Limb (tissue), 2 donors: Measurements from ENCODE around the gene CYP2C8.
"Not testable (repeated sequence)": the region's sequence is repeated elsewhere in the genome, so short reads cannot be mapped to it uniquely, and the experiment has no call there.

ENCODE experiments used
- DNase-seq, 2 donors: peaks; one replicate each; pipeline ENCODE4 v3.0.0-alpha.2; 2016; ENCODE audit errors: extremely low spot score in 2 of 2

Gene CYP2C8

DNA sequence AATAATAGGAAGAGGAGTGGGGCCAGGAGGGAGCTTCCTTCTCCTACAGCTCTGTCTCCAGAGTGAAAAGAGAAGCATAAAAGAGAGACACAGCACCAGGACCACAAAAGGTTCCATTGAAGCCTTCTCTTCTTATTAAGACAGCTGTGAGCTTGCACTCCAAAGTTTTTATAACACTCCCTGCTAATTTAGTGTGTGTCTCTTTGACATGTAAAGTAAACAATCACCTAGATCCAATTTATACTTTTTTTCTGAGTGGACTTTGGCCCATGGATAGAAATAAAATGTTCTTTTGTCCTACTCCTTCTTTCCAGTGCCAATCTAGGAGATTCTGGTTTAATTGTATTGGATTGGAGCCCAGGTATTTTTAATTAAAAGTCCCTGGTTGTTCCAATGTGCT, at the start of gene CYP2C8:
TSS of gene CYP2C8 (minus strand) at position 212 of the 400 bp plus-strand sequence. CDS start at position 117, 95 bp downstream.
- DNase-seq, result no peak

DNA sequence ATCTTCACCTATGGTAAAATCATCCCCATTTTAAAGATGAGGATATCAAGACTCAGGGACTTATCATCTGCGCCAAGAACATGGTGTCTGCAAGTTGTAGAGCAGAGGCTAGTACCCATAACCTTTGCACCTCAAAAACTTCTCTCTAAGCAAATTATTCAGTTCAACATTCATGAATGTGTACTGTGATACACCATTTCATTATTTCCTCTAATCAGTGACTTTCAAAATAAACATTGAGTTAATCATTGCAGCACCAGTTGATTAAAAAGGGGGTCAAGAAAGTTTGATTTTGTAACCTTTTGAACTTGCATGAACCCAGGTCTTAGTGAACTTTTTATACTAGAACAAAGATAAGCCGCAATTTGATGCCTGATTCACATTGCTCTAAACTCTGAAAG, 47.6 kb upstream of the CYP2C8 start:
- DNase-seq, result no peak

DNA sequence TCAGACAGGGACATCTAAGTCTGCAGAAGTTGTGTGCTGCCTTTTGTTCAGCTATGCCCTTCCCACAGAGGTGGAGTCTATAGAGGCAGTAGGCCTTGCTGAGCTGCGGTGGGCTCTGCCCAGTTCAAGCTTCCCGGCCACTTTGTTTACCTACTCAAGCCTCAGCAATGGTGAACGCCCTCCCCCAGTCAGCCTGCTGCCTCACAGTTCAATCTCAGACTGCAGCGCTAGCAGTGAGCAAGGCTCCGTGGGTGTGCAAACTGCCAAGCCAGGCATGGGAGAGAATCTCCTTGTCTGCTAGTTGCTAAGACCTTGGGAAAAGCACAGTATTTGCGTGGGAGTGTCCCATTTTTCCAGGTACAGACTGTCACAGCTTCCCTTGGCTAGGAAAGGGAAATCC, 41.5 kb upstream of the CYP2C8 start:
- DNase-seq, result not testable (repeated sequence)

DNA sequence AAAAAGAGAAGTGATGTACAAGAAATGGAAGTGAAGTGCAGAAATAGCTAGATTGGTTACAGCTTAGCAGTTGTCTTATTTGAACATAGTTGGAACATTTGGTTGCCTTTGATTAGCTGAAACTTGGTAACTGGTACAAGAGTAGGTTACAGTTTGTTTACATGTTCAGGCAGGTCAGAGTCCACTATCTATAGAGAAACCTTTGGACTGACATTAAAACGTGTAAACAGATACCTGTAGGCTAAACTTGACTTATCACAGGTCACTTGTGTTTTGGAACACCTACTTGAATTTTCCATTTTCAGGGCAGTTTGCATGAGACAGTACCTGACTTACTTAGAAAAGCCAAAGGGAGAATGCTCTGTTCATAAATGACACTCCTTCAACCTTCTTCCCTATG, 28.5 kb upstream of the CYP2C8 start:
- no peak for DNase-seq

DNA sequence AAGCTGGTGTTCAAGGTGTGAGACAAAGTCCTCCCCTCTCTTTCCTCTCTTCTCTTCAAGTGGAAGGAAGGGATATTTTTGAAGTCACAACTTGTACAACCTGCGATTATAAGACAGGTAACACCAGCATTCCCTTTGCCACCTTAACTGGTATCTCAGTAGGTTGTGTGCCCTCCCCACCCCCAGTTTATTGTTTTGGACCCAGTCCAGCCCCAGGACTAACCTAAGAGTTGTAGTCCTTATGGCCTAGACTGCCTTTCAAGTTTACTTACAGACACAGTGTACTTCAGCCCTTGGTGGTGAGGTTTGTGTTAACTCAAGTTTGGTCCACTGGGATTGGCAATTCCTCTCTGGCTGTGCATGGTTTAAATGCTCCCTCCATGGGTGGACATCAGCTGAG, 26.8 kb upstream of the CYP2C8 start:
- no peak for DNase-seq

DNA sequence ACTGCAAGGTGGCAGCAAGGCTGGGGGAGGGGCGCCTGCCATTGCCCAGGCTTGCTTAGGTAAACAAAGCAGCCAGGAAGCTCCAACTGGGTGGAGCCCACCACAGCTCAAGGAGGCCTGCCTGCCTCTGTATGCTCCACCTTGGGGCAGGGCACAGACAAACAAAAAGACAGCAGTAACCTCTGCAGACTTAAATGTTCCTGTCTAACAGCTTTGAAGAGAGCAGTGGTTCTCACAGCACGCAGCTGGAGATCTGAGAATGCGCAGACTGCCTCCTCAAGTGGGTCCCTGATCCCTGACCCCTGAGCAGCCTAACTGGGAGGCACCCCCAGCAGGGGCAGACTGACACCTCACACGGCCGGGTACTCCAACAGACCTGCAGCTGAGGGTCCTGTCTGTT, 10.3 kb upstream of the CYP2C8 start:
- not testable (repeated sequence) for DNase-seq

DNA sequence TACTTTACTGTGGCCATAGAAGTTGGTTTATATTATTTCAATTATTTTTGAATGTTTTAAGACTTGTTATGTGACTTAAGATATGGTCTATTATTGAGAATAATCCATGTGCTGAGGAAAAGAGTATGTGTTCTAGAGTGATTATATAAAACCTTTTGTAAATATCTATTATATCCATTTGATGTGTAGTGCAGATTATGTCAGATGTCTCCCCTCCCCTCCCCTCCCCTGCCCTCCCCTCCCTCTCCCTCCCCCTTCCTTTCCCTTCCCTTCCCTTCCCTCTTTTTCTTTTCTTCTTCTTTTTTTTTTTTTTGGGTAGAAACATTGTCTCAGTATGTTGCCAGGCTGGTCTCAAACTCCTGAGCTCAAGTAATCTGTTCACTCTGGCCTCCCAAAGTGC, 8.3 kb upstream of the CYP2C8 start:
- no peak for DNase-seq

DNA sequence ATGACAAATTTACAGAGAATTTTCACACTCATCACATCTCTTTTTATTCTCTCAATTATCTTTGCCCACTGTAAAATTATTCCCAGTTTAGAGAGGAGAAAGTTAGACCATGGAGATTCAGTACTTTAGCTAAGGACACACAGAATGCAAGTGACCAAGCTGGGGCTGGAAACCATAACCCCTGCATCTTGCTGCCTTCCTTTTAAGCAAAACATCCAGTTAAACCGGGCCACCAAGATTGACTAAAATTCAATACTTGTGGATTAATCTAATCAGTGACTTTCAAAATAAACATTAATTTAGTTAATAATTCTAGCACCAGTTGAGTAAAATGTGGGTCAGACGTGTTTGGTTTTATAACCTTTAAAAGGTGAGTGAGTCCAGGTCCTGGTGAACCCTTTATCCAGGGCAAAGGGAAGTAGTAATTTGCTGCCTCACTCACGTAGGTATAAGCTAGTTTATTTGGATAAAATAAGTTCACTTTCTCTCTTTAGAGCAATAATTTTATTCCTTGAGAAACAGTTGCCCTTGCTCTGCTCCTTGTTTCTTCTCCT, 1.9 kb upstream of the CYP2C8 start:
- DNase-seq, result no peak

DNA sequence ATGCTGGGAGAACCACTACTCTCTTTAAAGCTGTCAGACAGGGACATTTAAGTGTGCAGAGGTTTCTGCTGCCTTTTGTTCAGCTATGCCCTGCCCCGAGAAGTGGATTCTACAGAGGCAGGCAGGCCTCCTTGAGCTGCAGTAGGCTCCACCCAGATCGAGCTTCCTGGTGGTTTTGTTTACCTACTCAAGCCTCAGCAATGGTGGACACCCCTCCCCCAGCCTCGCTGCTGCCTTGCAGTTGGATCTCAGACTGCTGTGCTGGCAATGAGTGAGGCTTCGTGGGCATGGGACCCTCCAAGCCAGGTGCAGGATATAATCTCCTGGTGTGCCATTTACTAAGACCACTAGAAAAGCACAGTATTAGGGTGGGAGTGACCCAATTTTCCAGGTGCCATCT, 5.2 kb downstream of the CYP2C8 start:
- not testable (repeated sequence) for DNase-seq

DNA sequence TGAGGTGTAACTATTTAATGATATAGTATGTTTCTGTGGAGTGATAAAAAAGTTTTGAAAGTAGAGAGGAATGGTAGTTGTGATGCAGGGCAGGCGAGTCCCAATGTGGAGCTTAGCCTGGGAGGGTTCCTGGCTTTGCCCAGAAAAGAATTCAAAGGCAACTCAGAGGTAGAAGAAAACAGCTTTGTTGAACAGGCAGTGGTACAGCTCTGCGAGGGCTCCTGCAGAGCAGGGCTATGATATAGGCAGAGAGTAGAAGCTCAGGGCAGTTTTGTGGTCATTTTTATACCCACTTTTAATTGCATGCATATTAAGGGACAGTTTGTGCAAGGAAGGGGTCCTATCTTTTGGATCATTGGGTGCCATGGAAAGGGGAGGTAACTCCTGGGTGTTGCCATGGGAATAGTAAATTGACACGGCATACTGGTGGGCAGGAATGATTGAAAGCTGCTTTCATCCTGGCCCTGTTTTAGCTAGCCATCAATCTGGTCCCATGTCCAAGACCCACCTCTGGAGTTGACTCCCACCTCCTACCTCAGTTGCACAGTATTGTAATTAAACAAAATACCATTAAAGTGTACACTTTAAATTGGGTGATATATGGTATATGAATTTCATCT, 12.4 kb downstream of the CYP2C8 start:
- no peak for DNase-seq

DNA sequence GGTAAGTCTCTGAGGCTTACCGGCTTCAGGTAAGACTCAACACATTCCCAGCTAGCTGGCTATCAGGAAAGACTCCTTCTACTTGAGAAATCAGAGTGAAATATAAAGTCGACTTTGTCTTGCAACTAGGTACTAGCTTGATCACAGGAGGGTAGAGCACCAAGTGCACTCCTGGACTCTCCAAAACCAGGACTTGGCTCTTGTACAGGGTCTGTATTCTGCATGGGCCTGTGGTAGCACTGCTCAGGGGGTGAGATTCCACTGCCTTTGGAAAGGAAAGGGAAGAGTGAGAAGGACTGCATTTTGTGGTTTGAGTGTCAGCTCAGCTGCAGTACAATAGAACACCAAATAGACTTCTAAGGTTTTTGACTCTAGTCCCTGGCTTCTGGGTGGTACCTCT, 19.4 kb downstream of the CYP2C8 start:
- DNase-seq, result no peak

DNA sequence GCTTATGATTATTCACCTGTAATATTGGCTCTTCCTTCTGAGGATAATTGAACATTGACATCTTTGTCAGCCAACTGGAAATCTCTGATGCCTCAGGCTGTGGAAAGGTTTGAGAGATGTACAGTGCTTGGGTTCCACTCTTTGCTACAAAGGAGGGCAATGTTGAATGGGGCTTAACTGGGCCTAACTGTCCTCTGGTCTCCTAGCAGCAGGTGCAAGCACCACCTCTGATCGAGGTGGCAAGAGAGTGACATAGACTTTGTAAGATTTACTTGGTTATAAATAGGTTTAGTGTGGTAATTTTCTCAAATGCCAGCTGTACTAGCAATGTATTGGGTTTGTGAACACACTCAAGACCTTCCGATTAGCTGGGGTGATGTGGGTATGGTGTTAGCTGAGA, 21.1 kb downstream of the CYP2C8 start:
- DNase-seq, result no peak

DNA sequence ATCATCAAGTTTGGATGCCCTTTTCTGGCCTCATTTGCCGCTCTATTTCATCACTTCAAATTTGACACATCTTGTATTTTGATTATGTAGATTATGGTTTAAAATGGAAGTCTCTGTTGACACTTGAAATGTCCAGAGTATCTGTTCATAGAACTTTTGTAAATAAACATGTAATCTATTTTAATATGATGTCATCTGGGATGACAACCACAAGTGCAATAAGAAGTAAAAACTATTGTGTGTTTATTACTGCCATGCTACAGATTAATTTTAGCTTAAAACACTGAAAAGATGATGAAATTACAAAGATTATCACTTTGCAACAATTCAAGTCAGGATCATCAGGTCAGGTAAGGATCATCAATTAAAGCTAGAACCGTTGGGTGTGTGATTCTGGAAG, 30.0 kb downstream of the CYP2C8 start:
- no peak for DNase-seq

DNA sequence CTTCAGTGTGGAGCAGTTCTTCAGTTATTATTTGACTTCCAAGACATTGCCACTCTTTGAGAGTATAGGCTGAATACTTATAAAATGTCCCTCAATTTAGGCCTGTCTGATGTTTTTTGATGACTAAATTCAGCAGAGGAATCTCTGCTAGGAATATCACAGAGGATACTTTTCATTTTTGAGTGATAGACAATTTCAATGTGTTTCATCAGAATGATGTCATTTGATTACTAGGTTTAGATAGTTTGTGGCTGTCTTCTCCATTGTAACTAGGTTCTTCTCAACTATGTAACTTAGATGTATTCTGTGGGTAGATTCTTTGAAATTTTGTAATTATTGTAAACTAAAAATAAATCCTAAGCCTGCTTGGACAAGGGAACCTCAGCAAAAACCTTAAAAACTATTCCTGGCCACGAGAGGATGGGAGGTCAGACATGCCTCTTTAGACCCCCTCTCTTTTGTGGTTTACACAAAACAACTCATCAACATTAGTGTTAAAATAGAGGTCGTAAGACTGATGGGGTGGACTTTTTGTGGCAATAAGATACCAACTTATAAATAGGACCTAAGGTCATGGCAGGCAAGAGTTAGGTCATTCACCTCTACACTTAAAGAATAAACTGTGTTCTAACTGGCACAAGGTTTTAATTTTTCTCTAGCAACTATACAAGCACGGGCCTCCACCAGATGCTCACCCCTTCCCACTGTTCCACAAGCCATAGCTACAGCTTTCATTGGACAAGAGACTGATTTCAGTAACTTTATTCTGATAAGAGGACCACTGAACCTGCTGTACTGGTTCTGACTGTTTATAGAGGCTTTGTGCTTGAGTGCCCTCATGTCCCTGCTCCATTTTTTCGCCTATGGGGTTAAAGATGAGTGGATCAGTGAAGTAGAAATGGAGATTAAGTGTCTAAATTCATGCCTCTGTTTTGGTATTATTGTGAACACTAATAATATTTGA, 33.7 kb downstream of the CYP2C8 start:
- no peak for DNase-seq

DNA sequence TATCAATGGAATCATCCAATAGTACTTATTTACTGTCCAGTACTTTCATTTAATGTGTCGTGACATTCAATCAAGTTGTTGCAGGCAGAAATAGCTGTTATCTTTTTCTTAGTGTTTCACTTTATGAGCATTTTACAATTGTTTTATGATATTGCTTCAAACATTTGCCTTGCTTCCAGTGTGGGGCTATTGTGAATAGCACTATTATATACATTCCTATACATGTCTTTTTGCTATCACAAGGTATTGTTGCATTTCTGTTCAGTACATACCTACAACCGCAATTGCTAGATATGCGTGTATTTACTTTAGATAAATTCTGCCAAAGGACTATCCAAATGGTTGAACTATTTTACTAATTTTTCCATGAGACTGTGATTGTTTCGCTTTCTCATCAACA, 34.9 kb downstream of the CYP2C8 start:
- no peak for DNase-seq

DNA sequence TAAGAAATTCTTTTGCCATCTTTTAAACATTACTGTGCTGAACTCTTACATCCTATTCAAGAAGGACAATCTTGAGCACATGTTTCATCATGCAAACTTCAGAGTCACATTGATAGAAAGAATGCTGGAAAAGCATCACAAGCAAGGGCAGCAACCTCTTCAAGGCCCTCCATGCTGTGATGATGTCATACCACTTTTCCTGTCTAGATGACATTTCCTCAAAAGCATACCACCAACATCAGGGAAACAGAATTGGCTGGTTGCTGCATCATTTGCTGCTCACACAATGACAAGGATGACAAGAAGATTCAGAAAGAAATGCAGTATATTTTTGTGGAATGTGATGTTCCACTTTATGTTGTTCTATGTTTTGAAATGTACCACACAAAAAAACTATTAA, 37.6 kb downstream of the CYP2C8 start:
- no peak for DNase-seq

DNA sequence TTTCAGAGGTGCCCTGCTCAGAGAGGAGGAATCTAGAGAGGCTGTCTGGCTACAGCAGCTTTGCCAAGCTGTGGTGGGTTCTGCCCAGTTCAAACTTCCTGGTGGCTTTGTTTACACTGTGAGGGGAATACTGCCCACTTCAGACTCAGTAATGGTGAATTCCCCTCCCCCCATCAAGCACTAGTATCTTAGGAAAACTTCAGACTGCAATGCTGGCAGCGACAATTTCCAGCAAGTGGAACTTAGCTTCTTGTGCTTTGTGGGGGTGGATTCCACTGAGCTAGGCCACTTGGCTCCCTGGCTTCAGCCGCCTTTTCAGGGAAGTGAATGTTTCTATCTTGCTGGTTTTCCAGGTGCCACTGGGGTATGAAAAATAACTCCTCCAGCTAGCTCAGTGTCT, 42.8 kb downstream of the CYP2C8 start:
- no peak for DNase-seq

DNA sequence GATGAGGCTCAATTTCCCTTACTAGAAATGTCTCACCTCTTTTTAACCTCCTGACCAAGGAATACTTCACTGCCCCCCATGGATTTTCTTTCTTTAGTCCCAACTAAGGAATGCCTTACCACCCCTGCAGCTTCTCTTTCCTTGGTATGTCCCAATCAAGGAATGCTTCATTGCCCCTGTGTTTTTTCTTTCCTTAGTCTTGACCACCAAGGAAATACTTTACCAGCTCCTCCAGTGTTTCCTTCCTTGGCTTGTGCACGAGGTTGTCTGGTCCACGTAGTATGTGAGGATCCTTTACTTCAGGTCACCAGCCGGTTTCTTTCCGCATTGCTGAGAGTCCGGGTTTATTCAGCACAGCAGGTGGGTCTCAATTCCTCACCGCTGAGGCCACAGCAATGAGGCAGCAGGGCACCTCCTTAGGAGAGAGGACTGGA, 71.5 kb downstream of the CYP2C8 start:
- DNase-seq, result no peak

DNA sequence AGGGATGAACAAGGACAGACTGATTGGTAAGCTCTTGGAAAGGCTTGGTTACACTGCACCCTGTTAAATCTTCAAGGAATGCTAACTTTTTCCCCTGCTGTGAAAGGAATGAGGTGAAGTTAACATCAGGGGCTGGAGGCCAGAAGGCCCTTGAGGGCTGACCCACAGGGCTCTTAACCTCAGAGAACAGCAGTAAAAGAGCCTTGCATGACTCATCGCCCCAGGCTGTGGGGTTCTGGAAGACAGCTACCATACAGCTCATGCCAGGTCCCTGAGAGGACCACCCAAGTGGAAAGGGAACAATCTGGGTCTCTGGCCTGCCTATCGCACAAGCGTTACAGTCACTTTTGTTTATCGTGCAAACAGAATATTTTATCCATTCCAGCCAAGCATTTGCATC, 76.5 kb downstream of the CYP2C8 start:
- no peak for DNase-seq

DNA sequence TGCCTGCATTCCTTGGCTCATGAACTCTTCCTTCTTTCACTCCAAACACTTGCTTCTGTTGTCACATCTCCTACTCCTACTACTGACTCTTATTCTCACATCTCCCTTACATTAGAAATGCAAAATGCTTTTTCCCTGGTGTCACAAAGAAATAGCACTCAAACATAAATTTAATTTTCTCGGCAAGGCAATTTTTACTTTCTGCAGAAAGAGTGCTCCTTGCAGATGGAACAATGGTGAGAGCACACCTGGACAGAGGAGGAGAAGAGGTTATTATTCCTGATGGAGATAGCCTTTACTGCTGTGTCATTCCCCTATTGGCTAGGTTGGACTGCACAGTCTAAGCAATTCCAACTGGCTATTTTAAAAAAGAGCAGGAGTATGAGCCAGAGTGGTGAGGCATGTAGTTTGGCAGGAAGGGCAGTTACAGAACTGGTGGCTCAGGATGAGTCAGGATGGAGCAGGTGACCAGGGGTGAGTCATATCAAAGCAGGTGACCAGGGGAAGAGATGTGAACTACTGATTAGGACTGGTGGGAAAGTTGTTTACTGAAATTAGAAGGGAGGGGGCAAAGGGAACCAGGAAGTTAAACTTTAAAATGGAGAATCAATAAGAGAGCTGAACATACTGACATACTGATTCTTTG, 77.9 kb downstream of the CYP2C8 start:
- no peak for DNase-seq

DNA sequence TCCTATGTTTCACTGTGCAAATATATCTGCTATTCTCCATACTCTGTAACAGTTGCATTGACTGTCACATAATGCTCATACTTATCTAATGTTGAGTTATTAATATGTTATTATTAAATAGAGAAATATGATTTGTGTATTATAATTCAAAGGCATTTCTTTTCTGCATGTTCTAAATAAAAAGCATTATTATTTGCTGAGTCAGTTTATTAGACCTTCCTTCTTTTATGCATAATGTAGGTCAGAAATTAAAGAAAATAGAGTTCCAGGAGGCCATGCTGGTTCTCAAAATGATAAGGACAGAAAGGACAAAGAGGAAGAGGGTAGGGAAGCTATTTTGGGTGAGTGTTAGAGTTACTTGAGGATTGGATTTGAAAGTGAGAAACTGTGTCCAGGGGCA, 80.1 kb downstream of the CYP2C8 start:
- DNase-seq, result no peak
